Uterus (tissue), 4 donors: ENCODE results near the gene DEDD2. TPM values are rescaled to one million over a fixed set of nuclear protein-coding genes. Genes with fewer than 3 reads are reported as not detected.
A peak's percentile ranks its signal among the peaks of the same experiment; 100 is the strongest.
"Not testable (repeated sequence)": the region's sequence is repeated elsewhere in the genome, so short reads cannot be mapped to it uniquely, and the experiment has no call there.

Experiments used
- DNase-seq, 2 donors: peaks; one replicate each; pipeline ENCODE4 v3.0.0-alpha.2; 2019 to 2020
- H3K27ac ChIP-seq, 2 donors: fragments of 200-600 bp; sonication (generic); 1 replicate in 1 of 2; 2 replicates in 1 of 2; pipeline ENCODE4 v1.5.1; 2016 to 2018
- H3K27me3 ChIP-seq, 2 donors: fragments of 200-600 bp; sonication (generic); one replicate each; pipeline ENCODE4 v1.5.1; 2018 to 2019; ENCODE audit warnings: control low read depth in 1 of 2
- H3K36me3 ChIP-seq, 2 donors: fragments of 200-600 bp; sonication (generic); one replicate each; pipeline ENCODE4 v1.5.1; 2019; ENCODE audit warnings: control low read depth in 1 of 2
- H3K4me1 ChIP-seq, 2 donors: fragments of 200-600 bp; sonication (generic); one replicate each; pipeline ENCODE4 v1.5.1; 2018 to 2019; ENCODE audit warnings: control low read depth in 1 of 2
- H3K4me3 ChIP-seq, 2 donors: fragments of 200-600 bp; sonication (generic); 1 replicate in 1 of 2; 2 replicates in 1 of 2; pipeline ENCODE4 v1.5.1; 2018 to 2019; ENCODE audit warnings: mild to moderate bottlenecking in 1 of 2
- H3K9me3 ChIP-seq, 2 donors: fragments of 200-600 bp; sonication (generic); one replicate each; pipeline ENCODE4 v1.5.1; 2019; ENCODE audit warnings: control low read depth in 1 of 2
- POLR2A ChIP-seq, 2 donors: fragments of 450-650 bp; IDR thresholded peaks; one replicate each; pipeline ENCODE4 v1.6.1; 2016; ENCODE audit warnings: antibody characterized with exemption in 2 of 2, mild to moderate bottlenecking in 1 of 2, moderate library complexity in 1 of 2
- intact Hi-C: fragments of 100-400 bp; cut with DNase I; formaldehyde crosslinking; loops from one replicate; pipeline ENCODE4 v1.15.1; 2023; ENCODE audit warnings: low total_unique reads
- total RNA-seq, 4 donors: library from RNA; depleted of rRNA in 3 of 4; stranded (reverse); fragments of >200 nt in 3 of 4; gene quantifications; one replicate each; pipeline versions ENCODE4 v1.1.0 to v1.2.4, GENCODE V29; 2014 to 2023
- TF ChIP-seq, protein P1 (sequence below), 4 experiments: fragments of 200-600 bp in 2 of 4; fragments of 450-650 bp in 2 of 4; sonication (generic) in 2 of 4; IDR thresholded peaks; one replicate each; pipeline ENCODE4 v1.5.1; 2016 to 2019; ENCODE audit warnings: antibody characterized with exemption in 4 of 4, mild to moderate bottlenecking in 2 of 4, moderate library complexity in 1 of 4
- donor health status: DM: yes; HTN: yes; CAD: no.

The DEDD2 gene, protein sequence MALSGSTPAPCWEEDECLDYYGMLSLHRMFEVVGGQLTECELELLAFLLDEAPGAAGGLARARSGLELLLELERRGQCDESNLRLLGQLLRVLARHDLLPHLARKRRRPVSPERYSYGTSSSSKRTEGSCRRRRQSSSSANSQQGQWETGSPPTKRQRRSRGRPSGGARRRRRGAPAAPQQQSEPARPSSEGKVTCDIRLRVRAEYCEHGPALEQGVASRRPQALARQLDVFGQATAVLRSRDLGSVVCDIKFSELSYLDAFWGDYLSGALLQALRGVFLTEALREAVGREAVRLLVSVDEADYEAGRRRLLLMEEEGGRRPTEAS
- 100 to 1,000 TPM in 1 of 4 donors, 10 to 100 TPM in 2, 1 to 10 TPM in 1; 8.2 to 127 (median 23.0) TPM for total RNA-seq

DNA sequence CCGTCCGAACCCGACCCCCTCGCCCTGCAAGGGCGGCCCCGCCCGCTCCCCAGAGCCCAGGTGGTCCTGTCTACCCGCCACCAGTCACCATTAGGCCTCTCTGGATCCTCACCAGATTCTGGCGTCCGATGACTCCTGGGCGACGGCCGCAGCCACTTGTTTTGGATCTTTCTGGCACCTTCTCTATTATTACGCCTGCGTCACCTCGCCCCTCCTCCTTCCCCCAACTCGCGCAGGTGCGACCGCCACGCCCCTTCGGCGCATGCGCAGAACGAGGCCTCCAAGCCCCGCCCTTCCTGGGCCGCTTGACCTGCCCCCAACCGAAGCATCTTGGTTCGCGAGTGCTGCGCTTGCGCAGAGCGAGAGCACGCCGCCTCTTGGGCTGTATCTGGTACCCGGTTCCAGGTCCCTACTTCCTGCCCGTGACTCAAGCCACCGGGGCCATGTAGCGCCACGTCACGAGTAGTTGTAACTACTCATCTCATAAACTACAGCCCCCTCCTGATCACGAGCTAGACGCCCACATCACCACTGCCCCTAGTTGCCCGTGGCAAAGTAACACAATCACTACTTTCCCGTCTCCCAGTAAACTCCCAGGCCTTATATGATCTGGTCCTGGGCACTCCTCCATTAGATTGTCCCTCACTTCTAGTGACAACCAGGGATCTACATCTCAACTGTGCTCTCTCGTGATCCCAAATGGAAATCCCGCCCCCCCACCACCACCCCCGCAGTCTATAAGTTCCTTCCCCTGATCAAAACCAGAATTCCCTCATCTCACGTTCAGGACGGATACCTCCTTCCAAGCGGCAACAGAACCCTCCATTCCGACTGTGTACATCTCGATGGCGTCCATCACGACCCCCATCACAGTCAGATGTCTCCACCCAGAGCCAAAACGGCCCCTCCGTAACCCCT is at the start of gene DEDD2:
Gene DEDD2 (minus strand): TSS at position 158 of the 918 bp plus-strand sequence. CDS start 670 bp downstream, outside the sequence.
- Histone ChIP-seq H3K4me1 (peaks cover 0 to 14% of the 10 kb centered on the region in 2 donors), H3K27ac (peak within 1 kb of the TSS; percentile 84 to 93), H3K27me3 (no peaks in the 10 kb centered on the region), H3K36me3 (no peaks in the 10 kb centered on the region), H3K9me3 (no peaks in the 10 kb centered on the region), H3K4me3 (peak within 1 kb of the TSS; percentile 67 to 89)
- intact Hi-C loops: no loop called here
- peak; percentile 97 to 99 for DNase-seq
- TF ChIP-seq, protein P1, sequence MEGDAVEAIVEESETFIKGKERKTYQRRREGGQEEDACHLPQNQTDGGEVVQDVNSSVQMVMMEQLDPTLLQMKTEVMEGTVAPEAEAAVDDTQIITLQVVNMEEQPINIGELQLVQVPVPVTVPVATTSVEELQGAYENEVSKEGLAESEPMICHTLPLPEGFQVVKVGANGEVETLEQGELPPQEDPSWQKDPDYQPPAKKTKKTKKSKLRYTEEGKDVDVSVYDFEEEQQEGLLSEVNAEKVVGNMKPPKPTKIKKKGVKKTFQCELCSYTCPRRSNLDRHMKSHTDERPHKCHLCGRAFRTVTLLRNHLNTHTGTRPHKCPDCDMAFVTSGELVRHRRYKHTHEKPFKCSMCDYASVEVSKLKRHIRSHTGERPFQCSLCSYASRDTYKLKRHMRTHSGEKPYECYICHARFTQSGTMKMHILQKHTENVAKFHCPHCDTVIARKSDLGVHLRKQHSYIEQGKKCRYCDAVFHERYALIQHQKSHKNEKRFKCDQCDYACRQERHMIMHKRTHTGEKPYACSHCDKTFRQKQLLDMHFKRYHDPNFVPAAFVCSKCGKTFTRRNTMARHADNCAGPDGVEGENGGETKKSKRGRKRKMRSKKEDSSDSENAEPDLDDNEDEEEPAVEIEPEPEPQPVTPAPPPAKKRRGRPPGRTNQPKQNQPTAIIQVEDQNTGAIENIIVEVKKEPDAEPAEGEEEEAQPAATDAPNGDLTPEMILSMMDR (IDR thresholded peaks at IDR 0.05): peak in 1 of 4 experiments; percentile 36
- TF ChIP-seq POLR2A (IDR thresholded peaks at IDR 0.05): peak; percentile 77 to 79

DNA sequence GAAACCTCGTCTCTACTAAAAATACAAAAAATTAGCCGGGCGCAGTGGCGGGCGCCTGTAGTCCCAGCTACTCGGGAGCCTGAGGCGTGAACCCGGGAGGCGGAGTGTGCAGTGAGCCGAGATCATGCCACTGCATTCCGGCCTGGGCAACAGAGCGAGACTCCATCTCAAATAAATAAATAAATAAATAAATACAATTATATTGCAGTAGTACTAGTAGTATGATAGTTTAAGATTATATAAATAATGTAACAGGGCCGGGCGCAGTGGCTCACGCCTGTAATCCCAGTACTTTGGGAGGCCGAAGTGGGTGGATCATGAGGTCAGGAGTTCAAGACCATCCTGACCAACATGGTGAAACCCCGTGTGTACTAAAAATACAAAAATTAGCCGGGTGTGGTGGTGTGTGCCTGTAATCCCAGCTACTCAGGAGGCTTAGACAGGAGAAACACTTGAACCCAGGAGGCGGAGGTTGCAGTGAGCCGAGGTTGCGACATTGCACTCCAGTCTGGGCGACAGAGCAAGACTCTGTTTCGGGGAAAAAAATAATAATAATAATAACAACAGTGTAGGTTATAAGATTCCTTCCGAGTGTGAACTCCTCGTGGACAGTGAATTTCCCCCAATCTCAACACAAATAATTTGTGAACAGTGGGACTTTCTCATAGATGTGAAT is 49.6 kb upstream of the DEDD2 start:
- DNase-seq, intact Hi-C loops, H3K36me3 ChIP-seq, H3K9me3 ChIP-seq, H3K4me3 ChIP-seq, H3K27me3 ChIP-seq: not testable (repeated sequence)
- Histone ChIP-seq H3K4me1 (peaks cover 5 to 16% of the 10 kb centered on the region in 2 donors), H3K27ac (peak overlapping the region; percentile 99)

GRCh38 chr19:42266105-42266504 is 48.6 kb upstream of the DEDD2 start:
- H3K27me3 ChIP-seq, intact Hi-C loops, H3K4me3 ChIP-seq, H3K9me3 ChIP-seq, H3K27ac ChIP-seq, H3K36me3 ChIP-seq, DNase-seq: not testable (repeated sequence)
- peaks cover 5 to 13% of the 10 kb centered on the region in 2 donors for H3K4me1 ChIP-seq

- no peak overlapping the region for H3K4me3 ChIP-seq
- no peaks in the 10 kb centered on the region for H3K36me3 ChIP-seq
- H3K4me1 ChIP-seq: peaks cover 0 to under 1% of the 10 kb centered on the region in 2 donors
- H3K9me3 ChIP-seq: no peaks in the 10 kb centered on the region
- DNase-seq: no peak
- no peak overlapping the region for H3K27ac ChIP-seq
- TF ChIP-seq, protein P1 (IDR thresholded peaks at IDR 0.05): no peak
- no peak for TF ChIP-seq POLR2A (IDR thresholded peaks at IDR 0.05)
- intact Hi-C loops: no loop called here
- no peaks in the 10 kb centered on the region for H3K27me3 ChIP-seq
These were observed 44.3 kb upstream of the DEDD2 start for GRCh38 chr19:42261763-42262162.

- intact Hi-C loops, H3K4me1 ChIP-seq, DNase-seq, H3K36me3 ChIP-seq, H3K27ac ChIP-seq, H3K27me3 ChIP-seq, H3K4me3 ChIP-seq, H3K9me3 ChIP-seq: not testable (repeated sequence)
These were observed 40.4 kb upstream of the DEDD2 start for GRCh38 chr19:42257842-42258241.
